Uterus (tissue), 4 donors: Measurements from ENCODE around the gene RNF2. TPM values are rescaled to one million over a fixed set of nuclear protein-coding genes. Genes with fewer than 3 reads are reported as not detected.

ENCODE experiments used
- DNase-seq, 2 donors: peaks; one replicate each; pipeline ENCODE4 v3.0.0-alpha.2; 2019 to 2020
- H3K27ac ChIP-seq, 2 donors: fragments of 200-600 bp; sonication (generic); 1 replicate in 1 of 2; 2 replicates in 1 of 2; pipeline ENCODE4 v1.5.1; 2016 to 2018
- H3K27me3 ChIP-seq, 2 donors: fragments of 200-600 bp; sonication (generic); one replicate each; pipeline ENCODE4 v1.5.1; 2018 to 2019; ENCODE audit warnings: control low read depth in 1 of 2
- H3K36me3 ChIP-seq, 2 donors: fragments of 200-600 bp; sonication (generic); one replicate each; pipeline ENCODE4 v1.5.1; 2019; ENCODE audit warnings: control low read depth in 1 of 2
- H3K4me1 ChIP-seq, 2 donors: fragments of 200-600 bp; sonication (generic); one replicate each; pipeline ENCODE4 v1.5.1; 2018 to 2019; ENCODE audit warnings: control low read depth in 1 of 2
- H3K4me3 ChIP-seq, 2 donors: fragments of 200-600 bp; sonication (generic); 1 replicate in 1 of 2; 2 replicates in 1 of 2; pipeline ENCODE4 v1.5.1; 2018 to 2019; ENCODE audit warnings: mild to moderate bottlenecking in 1 of 2
- H3K9me3 ChIP-seq, 2 donors: fragments of 200-600 bp; sonication (generic); one replicate each; pipeline ENCODE4 v1.5.1; 2019; ENCODE audit warnings: control low read depth in 1 of 2
- CTCF ChIP-seq, 4 experiments: fragments of 200-600 bp in 2 of 4; fragments of 450-650 bp in 2 of 4; sonication (generic) in 2 of 4; IDR thresholded peaks; one replicate each; pipeline ENCODE4 v1.5.1; 2016 to 2019; ENCODE audit warnings: antibody characterized with exemption in 4 of 4, mild to moderate bottlenecking in 2 of 4, moderate library complexity in 1 of 4
- POLR2A ChIP-seq, 2 donors: fragments of 450-650 bp; IDR thresholded peaks; one replicate each; pipeline ENCODE4 v1.6.1; 2016; ENCODE audit warnings: antibody characterized with exemption in 2 of 2, mild to moderate bottlenecking in 1 of 2, moderate library complexity in 1 of 2
- intact Hi-C: fragments of 100-400 bp; cut with DNase I; formaldehyde crosslinking; loops from one replicate; pipeline ENCODE4 v1.15.1; 2023; ENCODE audit warnings: low total_unique reads
- total RNA-seq, 4 donors: library from RNA; depleted of rRNA in 3 of 4; stranded (reverse); fragments of >200 nt in 3 of 4; gene quantifications; one replicate each; pipeline versions ENCODE4 v1.1.0 to v1.2.4, GENCODE V29; 2014 to 2023
- donor health status: DM: yes; HTN: yes; CAD: no.

Gene RNF2
- total RNA-seq, 4 donors from 2014 or later, result 20.9 to 52.8 (median 33.0) TPM

GRCh38 chr1:185087101-185087500, 41.7 kb downstream of the RNF2 start:
- intact Hi-C loops, result no loop called here
- H3K27me3 ChIP-seq, result no peaks in the 10 kb centered on the region
- no peaks in the 10 kb centered on the region for H3K36me3 ChIP-seq
- H3K9me3 ChIP-seq, result no peaks in the 10 kb centered on the region
- TF ChIP-seq CTCF (IDR thresholded peaks at IDR 0.05), result no peak
- TF ChIP-seq POLR2A (IDR thresholded peaks at IDR 0.05), result no peak
- H3K4me1 ChIP-seq, result no peaks in the 10 kb centered on the region
- no peak overlapping the region for H3K27ac ChIP-seq
- no peak for DNase-seq
- H3K4me3 ChIP-seq, result no peak overlapping the region

DNA sequence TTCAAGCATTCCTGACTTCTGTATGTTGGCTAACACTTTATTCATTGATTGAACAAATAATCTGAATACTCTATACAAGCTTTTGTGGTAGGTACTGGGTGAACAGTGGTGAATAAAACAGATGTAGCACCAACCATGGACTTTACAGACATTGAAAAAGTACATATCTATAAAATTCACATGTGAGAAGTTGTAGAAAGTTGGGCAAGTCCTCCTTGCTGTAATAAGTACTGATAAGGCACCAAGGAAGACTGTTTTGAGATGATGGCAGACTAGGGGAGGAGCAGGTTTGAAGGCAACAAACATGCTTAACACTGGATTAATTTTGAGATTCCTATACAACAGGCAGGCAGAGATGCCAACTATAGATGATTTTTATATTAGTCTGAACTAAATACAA, 42.4 kb downstream of the RNF2 start:
- H3K27ac ChIP-seq, result no peak overlapping the region
- H3K36me3 ChIP-seq, result no peaks in the 10 kb centered on the region
- no peaks in the 10 kb centered on the region for H3K27me3 ChIP-seq
- H3K9me3 ChIP-seq, result no peaks in the 10 kb centered on the region
- H3K4me1 ChIP-seq, result no peaks in the 10 kb centered on the region
- DNase-seq, result no peak
- no peak overlapping the region for H3K4me3 ChIP-seq
- no peak for TF ChIP-seq CTCF (IDR thresholded peaks at IDR 0.05)
- TF ChIP-seq POLR2A (IDR thresholded peaks at IDR 0.05), result no peak
- intact Hi-C loops, result no loop called here

DNA sequence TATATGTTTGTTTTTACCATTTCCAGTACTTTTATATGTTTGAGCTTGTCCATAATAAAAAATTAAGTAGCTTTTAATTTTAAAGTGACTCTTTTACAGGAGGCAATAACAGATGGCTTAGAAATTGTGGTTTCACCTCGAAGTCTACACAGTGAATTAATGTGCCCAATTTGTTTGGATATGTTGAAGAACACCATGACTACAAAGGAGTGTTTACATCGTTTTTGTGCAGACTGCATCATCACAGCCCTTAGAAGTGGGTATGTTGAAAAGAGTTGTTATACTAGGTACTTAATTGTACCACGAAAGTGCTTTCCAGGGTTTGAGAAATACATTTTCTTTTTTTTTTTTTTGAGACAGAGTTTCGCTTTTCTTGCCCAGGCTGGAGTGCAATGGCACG, 46.1 kb downstream of the RNF2 start:
- no peak for TF ChIP-seq CTCF (IDR thresholded peaks at IDR 0.05)
- no peak for TF ChIP-seq POLR2A (IDR thresholded peaks at IDR 0.05)
- Histone ChIP-seq H3K27ac (no peak overlapping the region), H3K4me1 (no peaks in the 10 kb centered on the region), H3K4me3 (no peak overlapping the region), H3K36me3 (no peaks in the 10 kb centered on the region), H3K9me3 (no peaks in the 10 kb centered on the region), H3K27me3 (no peaks in the 10 kb centered on the region)
- DNase-seq, result no peak
- intact Hi-C loops, result no loop called here

GRCh38 chr1:185094761-185095160, 49.4 kb downstream of the RNF2 start:
- TF ChIP-seq POLR2A (IDR thresholded peaks at IDR 0.05) (no peak), CTCF (IDR thresholded peaks at IDR 0.05) (no peak)
- H3K36me3 ChIP-seq, result no peaks in the 10 kb centered on the region

DNA sequence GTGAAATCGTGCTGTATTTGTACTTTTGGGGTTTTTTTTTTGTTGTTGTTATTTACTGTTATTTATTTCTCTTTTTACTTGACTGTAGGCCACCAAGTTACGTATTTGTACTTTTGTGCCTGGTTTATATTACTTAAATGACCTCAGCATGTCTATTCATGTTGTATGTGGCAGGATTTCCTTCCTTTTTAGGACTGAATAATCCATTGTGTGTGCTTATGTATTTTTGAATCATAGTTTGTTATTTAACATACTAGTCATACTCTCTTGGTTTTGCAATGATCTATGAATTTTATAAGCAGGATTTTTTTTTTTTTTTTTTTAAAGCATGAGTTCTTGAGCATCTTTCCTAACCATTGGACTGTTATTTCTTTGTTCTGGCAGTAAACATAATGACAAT, 51.2 kb downstream of the RNF2 start:
- no peaks in the 10 kb centered on the region for H3K9me3 ChIP-seq
- no peak overlapping the region for H3K4me3 ChIP-seq
- no peaks in the 10 kb centered on the region for H3K36me3 ChIP-seq
- TF ChIP-seq POLR2A (IDR thresholded peaks at IDR 0.05) (no peak), CTCF (IDR thresholded peaks at IDR 0.05) (no peak)
- no peaks in the 10 kb centered on the region for H3K4me1 ChIP-seq
- no peaks in the 10 kb centered on the region for H3K27me3 ChIP-seq
- H3K27ac ChIP-seq, result no peak overlapping the region
- intact Hi-C loops, result no loop called here
- no peak for DNase-seq

More at GRCh38 chr1:185094761-185095160, 49.4 kb downstream of the RNF2 start:
- DNase-seq, result no peak
- H3K4me3 ChIP-seq, result no peak overlapping the region
- intact Hi-C loops, result no loop called here
- no peak overlapping the region for H3K27ac ChIP-seq
- H3K27me3 ChIP-seq, result no peaks in the 10 kb centered on the region
- H3K9me3 ChIP-seq, result no peaks in the 10 kb centered on the region
- no peaks in the 10 kb centered on the region for H3K4me1 ChIP-seq
